Heart left ventricle (tissue), 13 donors: ENCODE measurements around the gene ERAS.

Experiments used
- CTCF ChIP-seq, 12 donors: fragments of 200-600 bp; sonication (generic) in 4 of 12; IDR thresholded peaks; one replicate each; pipeline versions ENCODE4 v1.5.0 to v1.8.0; 2018 to 2022; ENCODE audit warnings: antibody characterized with exemption in 12 of 12, mild to moderate bottlenecking in 5 of 12
- POLR2A ChIP-seq, 2 donors: fragments of 450-650 bp; IDR thresholded peaks; one replicate each; pipeline ENCODE4 v1.6.1; 2017; ENCODE audit warnings: antibody characterized with exemption in 2 of 2, mild to moderate bottlenecking in 2 of 2, moderate library complexity in 2 of 2
- donor health status: ischemic (EF 13 %, LVEDD 7.1; RV severe dilation, severe dysfunction).
- donor health status: DM: no; HTN: yes; CAD: no.
- donor health status: DM: no; HTN: no; CAD: no.
- donor health status: ischemic (EF 25% LVEDD 6.9; RV normal size, moderate dysfunction).
- donor health status: ischemic (EF 25% LVEDD 5.7; RV mildly dilated, moderate dysfunction).
- donor health status: ischemic (EF 35%, LVEDD 5.7; RV mildly dilated, moderate dysfunction).
- donor health status: nonischemic (EF 11% LVEDD 7.7; RV severe dilation, severe dysfunction).
- donor health status: DM: yes; HTN: yes; CAD: no.
- donor health status: PGD.
- donor health status: ischemic (EF 29% LVEDD 5.4; RV normal size, mild dysfunction).
- donor health status: nonischemic (EF 23%, LVEDD 6.1; RV moderate dilation, normal function).

GRCh38 chrX:48787505-48788443 is 38.5 kb upstream of the ERAS start:
- no peak for TF ChIP-seq POLR2A (IDR thresholded peaks at IDR 0.05)
- no peak for TF ChIP-seq CTCF (IDR thresholded peaks at IDR 0.05)
